HG03045 (cell line): Measurements from ENCODE around the gene UCK2.
A peak's percentile ranks its signal among the peaks of the same experiment; 100 is the strongest.

Experiments used
- ATAC-seq: cut with Tn5 transposase; IDR thresholded peaks from one replicate; pipeline ENCODE4 v1.9.1; 2021; ENCODE audit warnings: mild to moderate bottlenecking, moderate library complexity; ENCODE audit not compliant: unreplicated experiment

UCK2 gene

GRCh38 chr1:165833358-165833757, 5.9 kb downstream of the UCK2 start:
- ATAC-seq = no peak

GRCh38 chr1:165834229-165834628, 6.8 kb downstream of the UCK2 start:
- ATAC-seq = no peak

- ATAC-seq = no peak
Observed at GRCh38 chr1:165834881-165835280, 7.5 kb downstream of the UCK2 start.

- ATAC-seq = no peak
Observed at GRCh38 chr1:165836664-165837482, 9.5 kb downstream of the UCK2 start.

GRCh38 chr1:165837838-165838364, 10.5 kb downstream of the UCK2 start:
- ATAC-seq = no peak

- ATAC-seq = no peak
Observed at GRCh38 chr1:165840423-165840822, 13.0 kb downstream of the UCK2 start.

- peak; percentile 38 for ATAC-seq
Observed at GRCh38 chr1:165841582-165842017, 14.2 kb downstream of the UCK2 start.

GRCh38 chr1:165842023-165842670, 14.7 kb downstream of the UCK2 start:
- ATAC-seq = no peak

- no peak for ATAC-seq
Observed at GRCh38 chr1:165842671-165843129, 15.3 kb downstream of the UCK2 start.

- ATAC-seq = no peak
Observed at GRCh38 chr1:165843304-165843703, 15.9 kb downstream of the UCK2 start.

- ATAC-seq = no peak
Observed at GRCh38 chr1:165844114-165844798, 16.8 kb downstream of the UCK2 start.

GRCh38 chr1:165844933-165845332, 17.5 kb downstream of the UCK2 start:
- no peak for ATAC-seq

- no peak for ATAC-seq
Observed at GRCh38 chr1:165845569-165845968, 18.2 kb downstream of the UCK2 start.

GRCh38 chr1:165845992-165846748, 18.8 kb downstream of the UCK2 start:
- ATAC-seq = no peak

- no peak for ATAC-seq
Observed at GRCh38 chr1:165847486-165847885, 20.1 kb downstream of the UCK2 start.

- ATAC-seq = no peak
Observed at GRCh38 chr1:165849353-165850133, 22.1 kb downstream of the UCK2 start.

GRCh38 chr1:165851034-165851658, 23.7 kb downstream of the UCK2 start:
- peak; percentile 73 for ATAC-seq

GRCh38 chr1:165852871-165853270, 25.5 kb downstream of the UCK2 start:
- ATAC-seq = no peak

- no peak for ATAC-seq
Observed at GRCh38 chr1:165853528-165854075, 26.2 kb downstream of the UCK2 start.
